NCI-H82 (cell line): ENCODE measurements around the gene AOX1.
"Not testable (repeated sequence)": the region's sequence is repeated elsewhere in the genome, so short reads cannot be mapped to it uniquely, and the experiment has no call there.

ENCODE experiments used
- DNase-seq: peaks from one replicate; lab custom pipeline; 2025; lab: John Stamatoyannopoulos, UW

Gene AOX1

GRCh38 chr2:200602584-200602983 lies 16.8 kb downstream of the AOX1 start:
- no peak for DNase-seq

GRCh38 chr2:200603972-200604371 lies 18.2 kb downstream of the AOX1 start:
- no peak for DNase-seq

- no peak for DNase-seq
These were observed 18.9 kb downstream of the AOX1 start for GRCh38 chr2:200604571-200605255.

GRCh38 chr2:200608341-200609027 lies 22.7 kb downstream of the AOX1 start:
- no peak for DNase-seq

GRCh38 chr2:200609028-200609614 lies 23.3 kb downstream of the AOX1 start:
- no peak for DNase-seq

GRCh38 chr2:200610217-200610616 lies 24.4 kb downstream of the AOX1 start:
- not testable (repeated sequence) for DNase-seq

- no peak for DNase-seq
These were observed 27.9 kb downstream of the AOX1 start for GRCh38 chr2:200613692-200614091.

- no peak for DNase-seq
These were observed 28.4 kb downstream of the AOX1 start for GRCh38 chr2:200614249-200614648.

GRCh38 chr2:200615247-200615646 lies 29.4 kb downstream of the AOX1 start:
- no peak for DNase-seq

- DNase-seq = no peak
These were observed 30.4 kb downstream of the AOX1 start for GRCh38 chr2:200616193-200616592.

- no peak for DNase-seq
These were observed 30.8 kb downstream of the AOX1 start for GRCh38 chr2:200616656-200617055.

- no peak for DNase-seq
These were observed 31.6 kb downstream of the AOX1 start for GRCh38 chr2:200617156-200618053.

- DNase-seq = no peak
These were observed 32.2 kb downstream of the AOX1 start for GRCh38 chr2:200618054-200618419.

- peak; percentile 74 for DNase-seq
These were observed 32.8 kb downstream of the AOX1 start for GRCh38 chr2:200618590-200619021.

- DNase-seq = peak; percentile 19
These were observed 33.5 kb downstream of the AOX1 start for GRCh38 chr2:200619279-200619678.

GRCh38 chr2:200620606-200621390 lies 35.0 kb downstream of the AOX1 start:
- no peak for DNase-seq

- DNase-seq = no peak
These were observed 36.3 kb downstream of the AOX1 start for GRCh38 chr2:200622106-200622505.

GRCh38 chr2:200624026-200624425 lies 38.2 kb downstream of the AOX1 start:
- no peak for DNase-seq

- no peak for DNase-seq
These were observed 38.8 kb downstream of the AOX1 start for GRCh38 chr2:200624658-200625057.

- no peak for DNase-seq
These were observed 39.5 kb downstream of the AOX1 start for GRCh38 chr2:200625282-200625681.

- DNase-seq = no peak
These were observed 40.1 kb downstream of the AOX1 start for GRCh38 chr2:200625958-200626363.
